Transverse colon (tissue), 4 donors: ENCODE results near the gene ABCA4. TPM values are rescaled to one million over a fixed set of nuclear protein-coding genes. Genes with fewer than 3 reads are reported as not detected.

Source experiments
- DNase-seq: peaks from one replicate; pipeline ENCODE4 v3.0.0-alpha.2; 2019
- H3K27ac ChIP-seq, 4 donors: fragments of 200-600 bp; sonication (generic); 2 replicates each; pipeline ENCODE4 v1.5.1; 2016 to 2018; ENCODE audit warnings: inconsistent platforms in 4 of 4
- H3K27me3 ChIP-seq: fragments of 200-600 bp; sonication (generic); 2 replicates; pipeline ENCODE4 v1.5.1; 2017; ENCODE audit warnings: inconsistent platforms
- H3K36me3 ChIP-seq, 4 donors: fragments of 200-600 bp; sonication (generic); 2 replicates each; pipeline ENCODE4 v1.5.1; 2017 to 2019; ENCODE audit warnings: inconsistent platforms in 4 of 4
- H3K4me1 ChIP-seq, 4 donors: fragments of 200-600 bp; sonication (generic); 2 replicates each; pipeline ENCODE4 v1.5.1; 2017 to 2020; ENCODE audit warnings: inconsistent platforms in 4 of 4
- H3K4me3 ChIP-seq, 4 donors: fragments of 200-600 bp; sonication (generic); 1 replicate in 1 of 4; 2 replicates in 3 of 4; pipeline versions ENCODE4 v1.5.1 to v1.6.1; 2017 to 2019; ENCODE audit warnings: inconsistent platforms in 4 of 4
- H3K9me3 ChIP-seq, 2 donors: fragments of 200-600 bp; sonication (generic); 2 replicates each; pipeline ENCODE4 v1.5.1; 2017 to 2019; ENCODE audit warnings: inconsistent platforms in 2 of 2
- EP300 ChIP-seq: sonication (generic); formaldehyde crosslinking; IDR thresholded peaks from one replicate; pipeline ENCODE4 v1.6.1; 2017; ENCODE audit warnings: antibody characterized with exemption, low read depth
- POLR2A ChIP-seq: fragments of 450-650 bp; IDR thresholded peaks from one replicate; pipeline ENCODE4 v1.6.1; 2016; ENCODE audit warnings: antibody characterized with exemption, mild to moderate bottlenecking, moderate library complexity
- POLR2AphosphoS5 ChIP-seq, 3 donors: sonication (generic); formaldehyde crosslinking; IDR thresholded peaks; one replicate each; pipeline ENCODE4 v1.6.1; 2016; ENCODE audit warnings: antibody characterized with exemption in 3 of 3
- WGBS, 2 donors: methylation state at CpG; one replicate each; pipeline ENCODE4 v1.1.5; 2018; ENCODE audit warnings: low coverage in 1 of 2; 5-methylcytosine and 5-hydroxymethylcytosine counted together
- in situ Hi-C, 4 donors: fragments of 200-750 bp; cut with MboI; loops; one replicate each; pipeline versions ENCODE4 v1.15.0 to v1.15.1; 2017; ENCODE audit warnings: low sequenced_read_pairs in 3 of 4, low pct_ligation_motif_present in 1 of 4, low pct_unique_long_range_greater_than_20kb in 1 of 4
- intact Hi-C: fragments of 100-400 bp; cut with DNase I; formaldehyde crosslinking; loops from one replicate; pipeline ENCODE4 v1.15.1; 2023; ENCODE audit warnings: low total_unique reads
- total RNA-seq, 4 donors: library from RNA; depleted of rRNA; stranded (reverse); fragments of >200 nt; gene quantifications; one replicate each; pipeline ENCODE4 v1.1.0, GENCODE V29; 2016
- TF ChIP-seq, protein P1 (sequence below), 5 experiments: fragments of 200-600 bp in 3 of 5; fragments of 450-650 bp in 2 of 5; sonication (generic) in 3 of 5; IDR thresholded peaks; 1 replicate in 2 of 5; 2 replicates in 3 of 5; pipeline ENCODE4 v1.5.1; 2016 to 2017; ENCODE audit warnings: antibody characterized with exemption in 5 of 5, inconsistent platforms in 3 of 5, mild to moderate bottlenecking in 2 of 5, moderate library complexity in 1 of 5

Gene ABCA4
- total RNA-seq, 4 donors from 2014 or later, result 0.16 to 0.55 TPM; not detected in 2

GRCh38 chr1:94099303-94099702 lies 21.6 kb downstream of the ABCA4 start:
- no peak overlapping the region for H3K27ac ChIP-seq
- no peaks in the 10 kb centered on the region for H3K9me3 ChIP-seq
- no peaks in the 10 kb centered on the region for H3K27me3 ChIP-seq
- in situ Hi-C loops (no loop called here), intact Hi-C loops (no loop called here)
- 83 to 92% methylated on average over 3 of the region's 3 CpGs for WGBS, 2 donors
- TF ChIP-seq POLR2AphosphoS5 (IDR thresholded peaks at IDR 0.05), result no peak
- TF ChIP-seq POLR2A, result no peak
- TF ChIP-seq, protein P1, sequence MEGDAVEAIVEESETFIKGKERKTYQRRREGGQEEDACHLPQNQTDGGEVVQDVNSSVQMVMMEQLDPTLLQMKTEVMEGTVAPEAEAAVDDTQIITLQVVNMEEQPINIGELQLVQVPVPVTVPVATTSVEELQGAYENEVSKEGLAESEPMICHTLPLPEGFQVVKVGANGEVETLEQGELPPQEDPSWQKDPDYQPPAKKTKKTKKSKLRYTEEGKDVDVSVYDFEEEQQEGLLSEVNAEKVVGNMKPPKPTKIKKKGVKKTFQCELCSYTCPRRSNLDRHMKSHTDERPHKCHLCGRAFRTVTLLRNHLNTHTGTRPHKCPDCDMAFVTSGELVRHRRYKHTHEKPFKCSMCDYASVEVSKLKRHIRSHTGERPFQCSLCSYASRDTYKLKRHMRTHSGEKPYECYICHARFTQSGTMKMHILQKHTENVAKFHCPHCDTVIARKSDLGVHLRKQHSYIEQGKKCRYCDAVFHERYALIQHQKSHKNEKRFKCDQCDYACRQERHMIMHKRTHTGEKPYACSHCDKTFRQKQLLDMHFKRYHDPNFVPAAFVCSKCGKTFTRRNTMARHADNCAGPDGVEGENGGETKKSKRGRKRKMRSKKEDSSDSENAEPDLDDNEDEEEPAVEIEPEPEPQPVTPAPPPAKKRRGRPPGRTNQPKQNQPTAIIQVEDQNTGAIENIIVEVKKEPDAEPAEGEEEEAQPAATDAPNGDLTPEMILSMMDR (IDR thresholded peaks at IDR 0.05), result no peak
- no peak for TF ChIP-seq EP300
- no peak overlapping the region for H3K4me3 ChIP-seq
- no peak for DNase-seq
- H3K36me3 ChIP-seq, result no peaks in the 10 kb centered on the region
- H3K4me1 ChIP-seq, result peaks cover 0 to 28% (median 14%) of the 10 kb centered on the region in 4 donors

DNA sequence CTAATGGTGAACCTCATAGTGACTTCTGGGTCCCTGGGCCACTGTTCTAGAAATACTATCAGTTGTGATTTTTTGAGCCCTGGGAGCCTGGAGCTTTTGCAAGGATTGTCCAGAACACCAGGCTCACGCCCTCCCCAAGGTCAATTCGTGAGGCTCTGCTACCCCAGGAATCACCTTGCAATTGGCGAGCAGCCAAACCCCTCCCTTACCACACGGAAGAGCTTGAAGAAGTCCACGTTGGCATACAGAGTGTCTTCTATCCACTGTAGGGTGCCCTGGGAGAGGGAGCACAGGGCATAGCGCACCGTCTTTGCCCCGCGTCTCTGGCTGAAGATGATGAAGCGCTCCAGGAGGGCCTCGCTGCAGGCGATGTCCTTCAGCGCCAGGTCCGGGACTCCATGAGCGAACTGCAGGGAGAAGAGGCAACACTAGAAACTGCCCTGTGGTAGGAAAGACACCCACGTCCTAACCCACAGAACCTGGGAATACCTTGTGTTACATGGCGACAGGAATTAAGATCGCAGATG lies 22.3 kb downstream of the ABCA4 start:
- no peaks in the 10 kb centered on the region for H3K36me3 ChIP-seq
- 86 to 93% methylated on average over 3 to 18 of the region's 18 CpGs for WGBS, 2 donors
- peaks cover 0 to 35% (median 17%) of the 10 kb centered on the region in 4 donors for H3K4me1 ChIP-seq
- TF ChIP-seq, protein P1 (IDR thresholded peaks at IDR 0.05), result no peak
- no peak for TF ChIP-seq POLR2AphosphoS5 (IDR thresholded peaks at IDR 0.05)
- TF ChIP-seq POLR2A, result no peak
- TF ChIP-seq EP300, result no peak
- in situ Hi-C loops, result no loop called here
- intact Hi-C loops, result no loop called here
- peak; percentile 15 for DNase-seq
- no peaks in the 10 kb centered on the region for H3K9me3 ChIP-seq
- H3K27me3 ChIP-seq, result no peaks in the 10 kb centered on the region
- H3K27ac ChIP-seq, result no peak overlapping the region
- H3K4me3 ChIP-seq, result no peak overlapping the region

DNA sequence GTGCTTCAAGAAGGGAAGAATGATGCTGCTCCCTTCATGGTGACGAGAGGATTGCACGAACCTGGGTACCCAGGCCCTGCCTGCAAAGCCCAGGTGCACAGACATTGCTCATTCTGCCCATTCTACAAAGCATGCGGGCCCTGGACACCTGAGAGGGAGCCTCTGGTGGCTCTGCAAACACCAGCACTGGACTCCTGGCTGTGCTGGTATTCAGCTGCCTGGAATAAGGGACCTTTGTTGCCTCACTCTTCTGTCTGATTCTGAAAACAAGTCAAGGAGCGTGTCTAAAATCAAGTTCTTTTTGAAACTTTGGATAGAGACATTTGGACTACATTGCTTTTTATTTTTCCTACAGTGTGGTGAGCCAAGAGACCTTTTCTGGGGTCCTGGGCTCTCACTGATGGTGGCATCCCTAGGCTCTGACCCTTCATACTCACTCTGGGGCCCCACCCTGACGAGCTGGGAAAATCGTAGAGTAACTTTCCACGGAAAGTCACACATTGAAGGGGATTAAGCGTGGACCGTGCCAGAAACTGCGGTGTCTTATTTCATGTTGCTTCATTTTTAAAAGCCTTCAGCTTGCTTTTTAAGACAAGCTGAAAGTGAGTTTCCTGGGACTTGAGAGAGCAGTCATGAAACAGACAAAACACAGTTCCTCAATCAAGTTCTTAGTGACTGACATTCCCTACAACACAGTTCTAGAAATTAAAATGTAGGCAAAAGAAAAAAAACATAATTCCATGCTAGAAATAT lies 24.0 kb downstream of the ABCA4 start:
- H3K36me3 ChIP-seq, result no peaks in the 10 kb centered on the region
- intact Hi-C loops, result no loop called here
- in situ Hi-C loops, result no loop called here

More for the DNA sequence above, 24.0 kb downstream of the ABCA4 start:
- H3K4me3 ChIP-seq, result no peak overlapping the region
- 77% methylated on average over 10 of the region's 10 CpGs; no CpG with 5 or more reads in 1 of the 2 donors for WGBS, 2 donors
- H3K9me3 ChIP-seq, result no peaks in the 10 kb centered on the region
- peaks cover 0 to 45% (median 17%) of the 10 kb centered on the region in 4 donors for H3K4me1 ChIP-seq
- peak overlapping the region; percentile 68 to 81 (median 74) for H3K27ac ChIP-seq
- DNase-seq, result peak; percentile 13
- TF ChIP-seq POLR2A (no peak), POLR2AphosphoS5 (IDR thresholded peaks at IDR 0.05) (no peak), EP300 (no peak)
- TF ChIP-seq, protein P1 (IDR thresholded peaks at IDR 0.05), result no peak
- no peaks in the 10 kb centered on the region for H3K27me3 ChIP-seq
